NCI-H345 (cell line): ENCODE results near the gene FOXA3.
"Not testable (repeated sequence)": the region's sequence is repeated elsewhere in the genome, so short reads cannot be mapped to it uniquely, and the experiment has no call there.

Source experiments
- DNase-seq: peaks from one replicate; lab custom pipeline; 2025; lab: John Stamatoyannopoulos, UW

FOXA3 gene

GRCh38 chr19:45828523-45828922 lies 35.6 kb upstream of the FOXA3 start:
- DNase-seq = no peak

GRCh38 chr19:45828945-45829344 lies 35.2 kb upstream of the FOXA3 start:
- no peak for DNase-seq

GRCh38 chr19:45834970-45835369 lies 29.2 kb upstream of the FOXA3 start:
- DNase-seq = no peak

GRCh38 chr19:45842198-45842597 lies 21.9 kb upstream of the FOXA3 start:
- DNase-seq = no peak

- DNase-seq = peak; percentile 1
These were observed 16.5 kb upstream of the FOXA3 start for GRCh38 chr19:45847663-45848062.

GRCh38 chr19:45848922-45849321 lies 15.2 kb upstream of the FOXA3 start:
- DNase-seq = no peak

- DNase-seq = no peak
These were observed 11.9 kb upstream of the FOXA3 start for GRCh38 chr19:45852145-45852750.

- DNase-seq = peak; percentile 14
These were observed 11.1 kb upstream of the FOXA3 start for GRCh38 chr19:45852983-45853382.

GRCh38 chr19:45854167-45854778 lies 9.9 kb upstream of the FOXA3 start:
- DNase-seq = no peak

GRCh38 chr19:45860359-45861259 lies 3.5 kb upstream of the FOXA3 start:
- DNase-seq = no peak

- no peak for DNase-seq
These were observed 1.9 kb upstream of the FOXA3 start for GRCh38 chr19:45862271-45862563.

- peak; percentile 96 for DNase-seq
These were observed 1.4 kb upstream of the FOXA3 start, which contains the start of gene SYMPK for GRCh38 chr19:45862564-45863334. SYMPK (minus strand) TSS chr19:45863147; CDS start chr19:45854495, 8,652 bp downstream.

- DNase-seq = no peak
These were observed 739 bp upstream of the FOXA3 start for GRCh38 chr19:45863335-45863839.

GRCh38 chr19:45864629-45865082 lies 530 bp downstream of the FOXA3 start:
- no peak for DNase-seq

- DNase-seq = no peak
These were observed 1.3 kb downstream of the FOXA3 start for GRCh38 chr19:45865269-45865948.

- DNase-seq = no peak
These were observed 2.5 kb downstream of the FOXA3 start for GRCh38 chr19:45866400-45867176.

GRCh38 chr19:45867241-45867640 lies 3.1 kb downstream of the FOXA3 start:
- DNase-seq = not testable (repeated sequence)

GRCh38 chr19:45870798-45871197 lies 6.7 kb downstream of the FOXA3 start:
- DNase-seq = no peak

- DNase-seq = no peak
These were observed 8.2 kb downstream of the FOXA3 start for GRCh38 chr19:45872095-45872919.
